Measurements from ENCODE around the gene MCTP2. TPM values are rescaled to one million over a fixed set of nuclear protein-coding genes. Genes with fewer than 3 reads are reported as not detected.

The MCTP2 gene
- total RNA-seq, 4 donors from 2014 or later: 1.5 to 10.3 (median 5.7) TPM

GRCh38 chr15:94193906-94194305 lies 37.5 kb upstream of the MCTP2 start:
- no peaks in the 10 kb centered on the region for H3K9me3 ChIP-seq
- no peak overlapping the region for H3K4me3 ChIP-seq
- H3K27ac ChIP-seq: no peak overlapping the region
- no peak for ATAC-seq
- WGBS, 2 donors (ENCODE audit: low coverage in 1 of 2): 49 to 62% methylated on average over 3 of the region's 3 CpGs
- H3K36me3 ChIP-seq: no peaks in the 10 kb centered on the region
- no peaks in the 10 kb centered on the region for H3K4me1 ChIP-seq
- TF ChIP-seq EP300 (IDR thresholded peaks at IDR 0.05) (no peak), POLR2AphosphoS5 (IDR thresholded peaks at IDR 0.05) (no peak), CTCF (IDR thresholded peaks at IDR 0.05) (no peak), POLR2A (IDR thresholded peaks at IDR 0.05) (no peak)
- no peaks in the 10 kb centered on the region for H3K27me3 ChIP-seq

- no peaks in the 10 kb centered on the region for H3K36me3 ChIP-seq
- H3K4me3 ChIP-seq: no peak overlapping the region
- H3K9me3 ChIP-seq: no peaks in the 10 kb centered on the region
- no peak for ATAC-seq
- WGBS, 2 donors (ENCODE audit: low coverage in 1 of 2): 49 to 81% methylated on average over 4 of the region's 4 CpGs
- TF ChIP-seq POLR2AphosphoS5 (IDR thresholded peaks at IDR 0.05): no peak
- TF ChIP-seq CTCF (IDR thresholded peaks at IDR 0.05): no peak
- no peak for TF ChIP-seq POLR2A (IDR thresholded peaks at IDR 0.05)
- no peak for TF ChIP-seq EP300 (IDR thresholded peaks at IDR 0.05)
- H3K4me1 ChIP-seq: no peaks in the 10 kb centered on the region
- H3K27me3 ChIP-seq: no peaks in the 10 kb centered on the region
- no peak overlapping the region for H3K27ac ChIP-seq
Measured at GRCh38 chr15:94196531-94196930, 34.8 kb upstream of the MCTP2 start.

GRCh38 chr15:94198633-94199032 lies 32.7 kb upstream of the MCTP2 start:
- Histone ChIP-seq H3K36me3 (no peaks in the 10 kb centered on the region), H3K27me3 (no peaks in the 10 kb centered on the region), H3K4me1 (no peaks in the 10 kb centered on the region), H3K27ac (no peak overlapping the region), H3K4me3 (no peak overlapping the region), H3K9me3 (no peaks in the 10 kb centered on the region)
- no peak for ATAC-seq
- 89 to 94% methylated on average over 1 to 2 of the region's 2 CpGs for WGBS, 2 donors (ENCODE audit: low coverage in 1 of 2)
- TF ChIP-seq EP300 (IDR thresholded peaks at IDR 0.05) (no peak), POLR2AphosphoS5 (IDR thresholded peaks at IDR 0.05) (no peak)

- Histone ChIP-seq H3K4me1 (no peaks in the 10 kb centered on the region), H3K27ac (no peak overlapping the region), H3K9me3 (no peaks in the 10 kb centered on the region), H3K4me3 (no peak overlapping the region), H3K36me3 (no peaks in the 10 kb centered on the region), H3K27me3 (no peaks in the 10 kb centered on the region)
- ATAC-seq: no peak
- TF ChIP-seq POLR2AphosphoS5 (IDR thresholded peaks at IDR 0.05) (no peak), POLR2A (IDR thresholded peaks at IDR 0.05) (no peak), EP300 (IDR thresholded peaks at IDR 0.05) (no peak), CTCF (IDR thresholded peaks at IDR 0.05) (no peak)
- 71 to 84% methylated on average over 1 to 3 of the region's 3 CpGs for WGBS, 2 donors (ENCODE audit: low coverage in 1 of 2)
Measured at GRCh38 chr15:94199725-94200124, 31.6 kb upstream of the MCTP2 start.

GRCh38 chr15:94203306-94203705 lies 28.1 kb upstream of the MCTP2 start:
- ATAC-seq: no peak
- no peaks in the 10 kb centered on the region for H3K4me1 ChIP-seq
- H3K27ac ChIP-seq: no peak overlapping the region
- H3K36me3 ChIP-seq: no peaks in the 10 kb centered on the region
- WGBS, 2 donors (ENCODE audit: low coverage in 1 of 2): 45 to 48% methylated on average over 3 of the region's 3 CpGs
- no peaks in the 10 kb centered on the region for H3K9me3 ChIP-seq
- TF ChIP-seq CTCF (IDR thresholded peaks at IDR 0.05) (no peak), POLR2AphosphoS5 (IDR thresholded peaks at IDR 0.05) (no peak), POLR2A (IDR thresholded peaks at IDR 0.05) (no peak), EP300 (IDR thresholded peaks at IDR 0.05) (no peak)
- no peaks in the 10 kb centered on the region for H3K27me3 ChIP-seq
- H3K4me3 ChIP-seq: no peak overlapping the region
